ENCODE measurements around the gene NBPF26.
"Not testable (repeated sequence)": the region's sequence is repeated elsewhere in the genome, so short reads cannot be mapped to it uniquely, and the experiment has no call there.

The NBPF26 gene

GRCh38 chr1:120859615-120860234 lies 136.0 kb downstream of the NBPF26 start:
- DNase-seq; H3K36me3 ChIP-seq (ENCODE audit: control insufficient read depth in 4 of 4, insufficient read depth in 4 of 4, low read length in 3 of 4); H3K27me3 ChIP-seq (replicated peaks in 2 of 5; ENCODE audit: control insufficient read depth in 4 of 5, insufficient read depth in 5 of 5, low read length in 4 of 5); POLR2A ChIA-PET; H3K27ac ChIP-seq (ENCODE audit: insufficient read depth in 1 of 2, low read depth in 1 of 2, low read length in 2 of 2, poor library complexity in 1 of 2, severe bottlenecking in 2 of 2); H3K4me3 ChIP-seq (ENCODE audit: control insufficient read depth in 1 of 7, extremely low read depth in 1 of 7, insufficient read depth in 4 of 7, low read depth in 2 of 7, low read length in 6 of 7); CTCF ChIA-PET; H3K9me3 ChIP-seq (ENCODE audit: control extremely low read depth in 1 of 5, control insufficient read depth in 4 of 5, insufficient read depth in 2 of 5, low read depth in 1 of 5, low read length in 4 of 5); H3K4me1 ChIP-seq (ENCODE audit: control extremely low read depth in 1 of 4, control insufficient read depth in 4 of 4, insufficient read depth in 4 of 4, low read length in 3 of 4): not testable (repeated sequence)
- whole genome bisulfite sequencing (ENCODE audit: insufficient coverage): no CpG with 5 or more reads among the region's 8 CpGs

GRCh38 chr1:120878206-120878605 lies 154.5 kb downstream of the NBPF26 start:
- CTCF ChIA-PET; H3K4me1 ChIP-seq (ENCODE audit: control extremely low read depth in 1 of 4, control insufficient read depth in 4 of 4, insufficient read depth in 4 of 4, low read length in 3 of 4); DNase-seq; H3K27ac ChIP-seq (ENCODE audit: insufficient read depth in 1 of 2, low read depth in 1 of 2, low read length in 2 of 2, poor library complexity in 1 of 2, severe bottlenecking in 2 of 2); H3K4me3 ChIP-seq (ENCODE audit: control insufficient read depth in 1 of 7, extremely low read depth in 1 of 7, insufficient read depth in 4 of 7, low read depth in 2 of 7, low read length in 6 of 7); H3K9me3 ChIP-seq (ENCODE audit: control extremely low read depth in 1 of 5, control insufficient read depth in 4 of 5, insufficient read depth in 2 of 5, low read depth in 1 of 5, low read length in 4 of 5); H3K27me3 ChIP-seq (replicated peaks in 2 of 5; ENCODE audit: control insufficient read depth in 4 of 5, insufficient read depth in 5 of 5, low read length in 4 of 5); H3K36me3 ChIP-seq (ENCODE audit: control insufficient read depth in 4 of 4, insufficient read depth in 4 of 4, low read length in 3 of 4); POLR2A ChIA-PET: not testable (repeated sequence)

GRCh38 chr1:120880056-120880455 lies 156.3 kb downstream of the NBPF26 start:
- CTCF ChIA-PET; H3K4me1 ChIP-seq (ENCODE audit: control extremely low read depth in 1 of 4, control insufficient read depth in 4 of 4, insufficient read depth in 4 of 4, low read length in 3 of 4); H3K27me3 ChIP-seq (replicated peaks in 2 of 5; ENCODE audit: control insufficient read depth in 4 of 5, insufficient read depth in 5 of 5, low read length in 4 of 5); DNase-seq; POLR2A ChIA-PET; H3K4me3 ChIP-seq (ENCODE audit: control insufficient read depth in 1 of 7, extremely low read depth in 1 of 7, insufficient read depth in 4 of 7, low read depth in 2 of 7, low read length in 6 of 7); H3K9me3 ChIP-seq (ENCODE audit: control extremely low read depth in 1 of 5, control insufficient read depth in 4 of 5, insufficient read depth in 2 of 5, low read depth in 1 of 5, low read length in 4 of 5); H3K27ac ChIP-seq (ENCODE audit: insufficient read depth in 1 of 2, low read depth in 1 of 2, low read length in 2 of 2, poor library complexity in 1 of 2, severe bottlenecking in 2 of 2); H3K36me3 ChIP-seq (ENCODE audit: control insufficient read depth in 4 of 4, insufficient read depth in 4 of 4, low read length in 3 of 4): not testable (repeated sequence)
- no CpG with 5 or more reads among the region's 1 CpG for WGBS (ENCODE audit: insufficient coverage)

- CTCF ChIA-PET; H3K27me3 ChIP-seq (replicated peaks in 2 of 5; ENCODE audit: control insufficient read depth in 4 of 5, insufficient read depth in 5 of 5, low read length in 4 of 5); POLR2A ChIA-PET; H3K9me3 ChIP-seq (ENCODE audit: control extremely low read depth in 1 of 5, control insufficient read depth in 4 of 5, insufficient read depth in 2 of 5, low read depth in 1 of 5, low read length in 4 of 5); H3K4me1 ChIP-seq (ENCODE audit: control extremely low read depth in 1 of 4, control insufficient read depth in 4 of 4, insufficient read depth in 4 of 4, low read length in 3 of 4); DNase-seq; H3K4me3 ChIP-seq (ENCODE audit: control insufficient read depth in 1 of 7, extremely low read depth in 1 of 7, insufficient read depth in 4 of 7, low read depth in 2 of 7, low read length in 6 of 7); H3K27ac ChIP-seq (ENCODE audit: insufficient read depth in 1 of 2, low read depth in 1 of 2, low read length in 2 of 2, poor library complexity in 1 of 2, severe bottlenecking in 2 of 2); H3K36me3 ChIP-seq (ENCODE audit: control insufficient read depth in 4 of 4, insufficient read depth in 4 of 4, low read length in 3 of 4): not testable (repeated sequence)
These were observed 158.2 kb downstream of the NBPF26 start for GRCh38 chr1:120881934-120882333.

All from common myeloid progenitor, CD34-positive (primary cell).